CD4-positive, alpha-beta T cell treated with Interleukin-21 for 1 hour (primary cell): ENCODE data around the gene MAPKBP1.

Experiments
- DNase-seq: peaks from one replicate; pipeline ENCODE4 v3.0.0-alpha.2; 2020

MAPKBP1 gene

GRCh38 chr15:41789236-41789635 lies 15.0 kb downstream of the MAPKBP1 start:
- no peak for DNase-seq

GRCh38 chr15:41789662-41790061 lies 15.4 kb downstream of the MAPKBP1 start:
- no peak for DNase-seq

GRCh38 chr15:41790169-41790568 lies 15.9 kb downstream of the MAPKBP1 start:
- no peak for DNase-seq

- no peak for DNase-seq
Measured at GRCh38 chr15:41790756-41791546, 16.7 kb downstream of the MAPKBP1 start.

- DNase-seq, result no peak
Measured at GRCh38 chr15:41791547-41791937, 17.3 kb downstream of the MAPKBP1 start.

- no peak for DNase-seq
Measured at GRCh38 chr15:41792000-41792637, 17.8 kb downstream of the MAPKBP1 start.

- no peak for DNase-seq
Measured at GRCh38 chr15:41794081-41794480, 19.8 kb downstream of the MAPKBP1 start.

- DNase-seq, result no peak
Measured at GRCh38 chr15:41795996-41796856, 21.9 kb downstream of the MAPKBP1 start.

- DNase-seq, result no peak
Measured at GRCh38 chr15:41797201-41797944, 23.1 kb downstream of the MAPKBP1 start.

GRCh38 chr15:41798607-41799487 lies 24.6 kb downstream of the MAPKBP1 start:
- DNase-seq, result no peak

- DNase-seq, result no peak
Measured at GRCh38 chr15:41799488-41799805, 25.2 kb downstream of the MAPKBP1 start.

GRCh38 chr15:41801185-41801584 lies 26.9 kb downstream of the MAPKBP1 start:
- no peak for DNase-seq

- DNase-seq, result no peak
Measured at GRCh38 chr15:41801850-41802455, 27.7 kb downstream of the MAPKBP1 start.

- no peak for DNase-seq
Measured at GRCh38 chr15:41804361-41804760, 30.1 kb downstream of the MAPKBP1 start.

- DNase-seq, result no peak
Measured at GRCh38 chr15:41804916-41805666, 30.8 kb downstream of the MAPKBP1 start.

GRCh38 chr15:41805711-41806110 lies 31.4 kb downstream of the MAPKBP1 start:
- DNase-seq, result no peak

- DNase-seq, result no peak
Measured at GRCh38 chr15:41806291-41807181, 32.3 kb downstream of the MAPKBP1 start.

- no peak for DNase-seq
Measured at GRCh38 chr15:41809121-41809520, 34.8 kb downstream of the MAPKBP1 start.

GRCh38 chr15:41809526-41810220 lies 35.4 kb downstream of the MAPKBP1 start:
- DNase-seq, result no peak
